CD4-positive, CD25-positive, alpha-beta regulatory T cell (primary cell): ENCODE data around the gene LRMDA. TPM values are rescaled to one million over a fixed set of nuclear protein-coding genes. Genes with fewer than 3 reads are reported as not detected.

Experiments used
- ATAC-seq, 2 donors: fragments of 150-1000 bp; cut with Tn5 transposase; one replicate each; pipeline ENCODE4 v1.10.0; 2021; ENCODE audit warnings: low read depth in 2 of 2, moderate number of reproducible peaks in 2 of 2, moderate library complexity in 1 of 2
- DNase-seq, 3 donors: peaks; one replicate each; pipeline versions ENCODE4 v3.0.0 to v3.0.0-alpha.2; 2012 to 2022; ENCODE audit warnings: mixed read lengths in 1 of 3
- H3K27ac ChIP-seq: one replicate; pipeline ENCODE4 v1.7.0; 2013; ENCODE audit warnings: mild to moderate bottlenecking, low read length; ENCODE audit not compliant: insufficient read depth, poor library complexity, severe bottlenecking
- H3K27me3 ChIP-seq: one replicate; pipeline ENCODE4 v1.7.0; 2013; ENCODE audit warnings: low read length; ENCODE audit not compliant: control insufficient read depth, insufficient read depth
- H3K36me3 ChIP-seq: one replicate; pipeline ENCODE4 v1.7.0; 2013; ENCODE audit warnings: mild to moderate bottlenecking, low read length, moderate library complexity; ENCODE audit not compliant: control insufficient read depth, insufficient read depth
- H3K4me1 ChIP-seq: 2 replicates; pipeline ENCODE4 v1.7.0; 2013; ENCODE audit warnings: mild to moderate bottlenecking, low read length; ENCODE audit not compliant: insufficient read depth, control insufficient read depth, poor library complexity, severe bottlenecking
- H3K4me3 ChIP-seq: one replicate; pipeline ENCODE4 v1.7.0; 2013; ENCODE audit warnings: low read depth, mild to moderate bottlenecking, low read length, moderate library complexity
- H3K9me3 ChIP-seq, 2 experiments: 1 replicate in 1 of 2; 2 replicates in 1 of 2; pipeline ENCODE4 v1.7.0; 2013; ENCODE audit warnings: low read length in 2 of 2, mild to moderate bottlenecking in 1 of 2, moderate library complexity in 1 of 2; ENCODE audit not compliant: control insufficient read depth in 2 of 2
- H3K27ac Mint-ChIP-seq, 3 donors: one replicate each; pipeline ENCODE4 v1.8.0; 2020 to 2022; ENCODE audit warnings: mild to moderate bottlenecking in 3 of 3, mixed read lengths in 3 of 3, moderate library complexity in 2 of 3
- H3K27me3 Mint-ChIP-seq: one replicate; pipeline ENCODE4 v1.8.0; 2022; ENCODE audit warnings: mild to moderate bottlenecking, mixed read lengths
- H3K36me3 Mint-ChIP-seq: one replicate; pipeline ENCODE4 v1.8.0; 2020; ENCODE audit warnings: mixed read lengths
- H3K4me1 Mint-ChIP-seq, 4 donors: one replicate each; pipeline ENCODE4 v1.8.0; 2020 to 2022; ENCODE audit warnings: mixed read lengths in 4 of 4, mild to moderate bottlenecking in 1 of 4
- H3K4me3 Mint-ChIP-seq, 4 donors: one replicate each; pipeline ENCODE4 v1.8.0; 2020 to 2022; ENCODE audit warnings: mild to moderate bottlenecking in 4 of 4, mixed read lengths in 4 of 4, moderate library complexity in 3 of 4
- H3K9me3 Mint-ChIP-seq, 7 donors: one replicate each; pipeline ENCODE4 v1.8.0; 2020 to 2022; ENCODE audit warnings: mixed read lengths in 7 of 7, mild to moderate bottlenecking in 3 of 7, moderate library complexity in 2 of 7
- polyA plus RNA-seq, 4 donors: library from polyadenylated mRNA; unstranded; fragments of 300-500 nt; fragmentation: Illumina TruSeq; gene quantifications; one replicate each; pipeline ENCODE4 v1.2.3, GENCODE V29; 2021
- total RNA-seq: library from RNA; stranded (reverse); gene quantifications from one replicate; pipeline ENCODE4 v1.2.3, GENCODE V29; 2022

Gene LRMDA
- total and polyA plus RNA-seq, 5 donors from 2014 or later: 0.10 TPM; not detected in 4

- no peaks in the 10 kb centered on the region for H3K27me3 Mint-ChIP-seq
Measured at GRCh38 chr10:76341740-76342139, 910.3 kb downstream of the LRMDA start.

GRCh38 chr10:76342996-76343395 is 911.6 kb downstream of the LRMDA start:
- H3K9me3 Mint-ChIP-seq: peaks cover 0 to 4% (median 0%) of the 10 kb centered on the region in 7 donors
- H3K36me3 Mint-ChIP-seq: no peaks in the 10 kb centered on the region

More at GRCh38 chr10:76341740-76342139, 910.3 kb downstream of the LRMDA start:
- Histone ChIP-seq H3K36me3 (no peaks in the 10 kb centered on the region), H3K4me1 (no peaks in the 10 kb centered on the region), H3K27me3 (no peaks in the 10 kb centered on the region), H3K4me3 (no peak overlapping the region), H3K9me3 (no peaks in the 10 kb centered on the region), H3K27ac (no peak overlapping the region)
- DNase-seq: no peak
- no peak for ATAC-seq
- no peak overlapping the region for H3K4me3 Mint-ChIP-seq
- H3K4me1 Mint-ChIP-seq: no peaks in the 10 kb centered on the region
- no peak overlapping the region for H3K27ac Mint-ChIP-seq
- no peaks in the 10 kb centered on the region for H3K36me3 Mint-ChIP-seq
- H3K9me3 Mint-ChIP-seq: peaks cover 0 to 5% (median 0%) of the 10 kb centered on the region in 7 donors

GRCh38 chr10:76347832-76348231 is 916.4 kb downstream of the LRMDA start:
- no peaks in the 10 kb centered on the region for H3K27me3 Mint-ChIP-seq
- H3K4me3 ChIP-seq: no peak overlapping the region
- no peaks in the 10 kb centered on the region for H3K4me1 ChIP-seq
- no peaks in the 10 kb centered on the region for H3K36me3 Mint-ChIP-seq
- H3K4me3 Mint-ChIP-seq: no peak overlapping the region
- no peaks in the 10 kb centered on the region for H3K4me1 Mint-ChIP-seq
- no peaks in the 10 kb centered on the region for H3K36me3 ChIP-seq
- no peaks in the 10 kb centered on the region for H3K9me3 ChIP-seq
- peaks cover 0 to 3% (median 0%) of the 10 kb centered on the region in 7 donors for H3K9me3 Mint-ChIP-seq
- ATAC-seq (no peak), DNase-seq (no peak)
- H3K27me3 ChIP-seq: no peaks in the 10 kb centered on the region
- H3K27ac ChIP-seq: no peak overlapping the region
- H3K27ac Mint-ChIP-seq: peak overlapping the region in 1 of 3 donors; percentile 21

More at GRCh38 chr10:76342996-76343395, 911.6 kb downstream of the LRMDA start:
- H3K4me1 ChIP-seq: no peaks in the 10 kb centered on the region
- ATAC-seq (no peak), DNase-seq (no peak)
- H3K36me3 ChIP-seq: no peaks in the 10 kb centered on the region
- H3K4me3 ChIP-seq: no peak overlapping the region
- H3K27me3 ChIP-seq: no peaks in the 10 kb centered on the region
- no peaks in the 10 kb centered on the region for H3K4me1 Mint-ChIP-seq
- H3K9me3 ChIP-seq: no peaks in the 10 kb centered on the region
- H3K27ac ChIP-seq: no peak overlapping the region
- no peak overlapping the region for H3K4me3 Mint-ChIP-seq
- H3K27ac Mint-ChIP-seq: no peak overlapping the region
- H3K27me3 Mint-ChIP-seq: no peaks in the 10 kb centered on the region

DNA sequence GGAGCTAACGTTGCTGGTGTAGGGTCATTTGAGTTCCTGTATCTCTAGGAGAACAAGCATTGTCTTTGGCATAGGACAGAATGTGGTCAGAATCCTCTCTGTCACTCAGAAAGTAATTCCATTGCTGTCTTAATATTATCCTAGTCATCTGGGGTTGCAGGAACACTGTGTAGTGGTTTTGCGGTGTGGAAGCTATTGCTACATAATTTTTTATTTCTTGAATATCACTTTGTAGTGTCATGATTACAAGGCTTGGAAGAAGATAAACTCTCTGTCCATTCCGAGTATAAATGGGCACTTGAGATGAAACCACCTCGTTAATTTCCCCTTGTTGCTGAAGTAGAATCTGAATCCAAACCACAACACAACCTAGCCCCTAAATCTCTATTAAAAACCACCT is 919.2 kb downstream of the LRMDA start:
- Mint-ChIP-seq H3K27ac (no peak overlapping the region), H3K4me3 (no peak overlapping the region), H3K27me3 (no peaks in the 10 kb centered on the region), H3K36me3 (no peaks in the 10 kb centered on the region), H3K9me3 (peaks cover 0 to 4% (median 0%) of the 10 kb centered on the region in 7 donors), H3K4me1 (no peaks in the 10 kb centered on the region)
- ATAC-seq: no peak
- Histone ChIP-seq H3K27ac (no peak overlapping the region), H3K4me1 (no peaks in the 10 kb centered on the region), H3K36me3 (no peaks in the 10 kb centered on the region), H3K4me3 (no peak overlapping the region), H3K9me3 (no peaks in the 10 kb centered on the region), H3K27me3 (no peaks in the 10 kb centered on the region)
- DNase-seq: no peak

DNA sequence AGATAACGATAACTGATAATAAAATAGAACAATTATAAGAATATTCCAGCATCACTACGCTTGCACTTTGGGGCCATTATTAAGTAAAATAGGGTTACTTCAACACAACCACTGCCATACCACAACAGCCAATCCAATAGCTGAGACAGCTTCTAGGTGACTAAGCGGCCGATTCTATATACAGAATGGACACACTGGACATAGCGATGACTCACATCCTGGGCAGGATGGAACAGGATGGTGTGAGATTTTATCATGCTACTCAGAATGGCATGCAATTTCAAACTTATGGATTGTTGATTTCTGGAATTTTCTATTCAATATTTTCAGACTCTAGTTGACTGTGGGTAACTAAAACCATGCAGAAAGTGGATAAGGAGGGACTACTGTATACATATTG is 920.9 kb downstream of the LRMDA start:
- Mint-ChIP-seq H3K27ac (no peak overlapping the region), H3K4me3 (no peak overlapping the region)
- no peak for ATAC-seq

GRCh38 chr10:76353237-76353851 is 921.9 kb downstream of the LRMDA start:
- H3K9me3 ChIP-seq: no peaks in the 10 kb centered on the region

More for the DNA sequence above, 920.9 kb downstream of the LRMDA start:
- DNase-seq: no peak
- no peaks in the 10 kb centered on the region for H3K4me1 Mint-ChIP-seq
- no peaks in the 10 kb centered on the region for H3K36me3 ChIP-seq
- H3K27me3 ChIP-seq: no peaks in the 10 kb centered on the region
- H3K9me3 Mint-ChIP-seq: peaks cover 0 to 9% (median 0%) of the 10 kb centered on the region in 7 donors
- H3K27me3 Mint-ChIP-seq: no peaks in the 10 kb centered on the region
- H3K36me3 Mint-ChIP-seq: no peaks in the 10 kb centered on the region
- no peaks in the 10 kb centered on the region for H3K4me1 ChIP-seq
- no peak overlapping the region for H3K4me3 ChIP-seq
- no peaks in the 10 kb centered on the region for H3K9me3 ChIP-seq
- H3K27ac ChIP-seq: no peak overlapping the region

GRCh38 chr10:76354212-76354738 is 922.9 kb downstream of the LRMDA start:
- Histone ChIP-seq H3K4me1 (no peaks in the 10 kb centered on the region), H3K27me3 (no peaks in the 10 kb centered on the region), H3K36me3 (no peaks in the 10 kb centered on the region), H3K4me3 (no peak overlapping the region), H3K27ac (no peak overlapping the region), H3K9me3 (no peaks in the 10 kb centered on the region)
- no peaks in the 10 kb centered on the region for H3K27me3 Mint-ChIP-seq
- H3K4me3 Mint-ChIP-seq: no peak overlapping the region
- H3K36me3 Mint-ChIP-seq: no peaks in the 10 kb centered on the region
- H3K4me1 Mint-ChIP-seq: no peaks in the 10 kb centered on the region
- H3K9me3 Mint-ChIP-seq: peaks cover 0 to 9% (median 0%) of the 10 kb centered on the region in 7 donors
- DNase-seq: no peak
- H3K27ac Mint-ChIP-seq: no peak overlapping the region
- ATAC-seq: no peak

More at GRCh38 chr10:76353237-76353851, 921.9 kb downstream of the LRMDA start:
- H3K36me3 ChIP-seq: no peaks in the 10 kb centered on the region
- no peaks in the 10 kb centered on the region for H3K4me1 Mint-ChIP-seq
- ATAC-seq (no peak), DNase-seq (no peak)
- no peak overlapping the region for H3K27ac ChIP-seq
- H3K9me3 Mint-ChIP-seq: peaks cover 0 to 9% (median 0%) of the 10 kb centered on the region in 7 donors
- no peaks in the 10 kb centered on the region for H3K27me3 Mint-ChIP-seq
- no peak overlapping the region for H3K4me3 Mint-ChIP-seq
- no peaks in the 10 kb centered on the region for H3K27me3 ChIP-seq
- H3K36me3 Mint-ChIP-seq: no peaks in the 10 kb centered on the region
- no peak overlapping the region for H3K4me3 ChIP-seq
- no peak overlapping the region for H3K27ac Mint-ChIP-seq
- H3K4me1 ChIP-seq: no peaks in the 10 kb centered on the region

GRCh38 chr10:76354921-76355320 is 923.5 kb downstream of the LRMDA start:
- H3K27me3 Mint-ChIP-seq: no peaks in the 10 kb centered on the region
- no peaks in the 10 kb centered on the region for H3K4me1 ChIP-seq
- H3K36me3 Mint-ChIP-seq: no peaks in the 10 kb centered on the region

More at GRCh38 chr10:76354921-76355320, 923.5 kb downstream of the LRMDA start:
- peaks cover 0 to 9% (median 0%) of the 10 kb centered on the region in 7 donors for H3K9me3 Mint-ChIP-seq
- peak overlapping the region in 1 of 3 donors; percentile 48 for H3K27ac Mint-ChIP-seq
- Histone ChIP-seq H3K9me3 (no peaks in the 10 kb centered on the region), H3K36me3 (no peaks in the 10 kb centered on the region), H3K27me3 (no peaks in the 10 kb centered on the region), H3K27ac (no peak overlapping the region), H3K4me3 (no peak overlapping the region)
- ATAC-seq (no peak), DNase-seq (no peak)
- H3K4me1 Mint-ChIP-seq: no peaks in the 10 kb centered on the region
- H3K4me3 Mint-ChIP-seq: no peak overlapping the region
